HFF-Myc (cell line): ENCODE results near the gene DNPEP.

Experiments
- DNase-seq: peaks from one replicate; pipeline ENCODE4 v3.0.0-alpha.2; 2011; ENCODE audit warnings: low read depth; ENCODE audit errors: extremely low read depth
- H3K4me3 ChIP-seq: replicated peaks from 2 replicates; pipeline ENCODE4 v1.5.1; 2011; ENCODE audit warnings: low read depth, mild to moderate bottlenecking, control low read depth, low read length
- CTCF ChIP-seq: IDR thresholded peaks from 2 replicates; pipeline ENCODE4 v1.5.1; 2012; ENCODE audit warnings: mild to moderate bottlenecking, low read depth, low read length, control low read depth; ENCODE audit errors: missing control alignments

Gene DNPEP

GRCh38 chr2:219433666-219434467 is 46.2 kb upstream of the DNPEP start:
- H3K4me3 ChIP-seq, result no peak overlapping the region
- peak; percentile 51 for TF ChIP-seq CTCF
- no peak for DNase-seq

- TF ChIP-seq CTCF, result peak; percentile 18
- no peak for DNase-seq
- H3K4me3 ChIP-seq, result no peak overlapping the region
These were observed 43.2 kb upstream of the DNPEP start for GRCh38 chr2:219430633-219431615.

GRCh38 chr2:219429958-219430606 is 42.4 kb upstream of the DNPEP start:
- no peak for DNase-seq
- TF ChIP-seq CTCF, result no peak
- H3K4me3 ChIP-seq, result no peak overlapping the region

- no peak overlapping the region for H3K4me3 ChIP-seq
- DNase-seq, result no peak
- no peak for TF ChIP-seq CTCF
These were observed 40.8 kb upstream of the DNPEP start for GRCh38 chr2:219428469-219428868.

GRCh38 chr2:219426534-219427136 is 38.9 kb upstream of the DNPEP start:
- TF ChIP-seq CTCF, result no peak
- DNase-seq, result no peak
- no peak overlapping the region for H3K4me3 ChIP-seq

- TF ChIP-seq CTCF, result no peak
- DNase-seq, result no peak
- H3K4me3 ChIP-seq, result no peak overlapping the region
These were observed 38.3 kb upstream of the DNPEP start for GRCh38 chr2:219426068-219426443.
